Sigmoid colon (tissue), 4 donors: ENCODE results near the gene SMYD4.

Experiments used
- CTCF ChIP-seq, 4 experiments: fragments of 450-650 bp in 3 of 4; fragments of 200-600 bp in 1 of 4; IDR thresholded peaks; one replicate each; pipeline ENCODE4 v1.5.1; 2016 to 2019; ENCODE audit warnings: antibody characterized with exemption in 4 of 4, mild to moderate bottlenecking in 3 of 4, moderate library complexity in 2 of 4
- EP300 ChIP-seq, 4 donors: sonication (generic); formaldehyde crosslinking; IDR thresholded peaks; one replicate each; pipeline ENCODE4 v1.6.1; 2017; ENCODE audit warnings: antibody characterized with exemption in 4 of 4
- POLR2AphosphoS5 ChIP-seq, 4 donors: sonication (generic); formaldehyde crosslinking; IDR thresholded peaks; one replicate each; pipeline ENCODE4 v1.6.1; 2017; ENCODE audit warnings: antibody characterized with exemption in 4 of 4

- TF ChIP-seq CTCF (IDR thresholded peaks at IDR 0.05), result no peak
- TF ChIP-seq EP300 (IDR thresholded peaks at IDR 0.05), result no peak
- TF ChIP-seq POLR2AphosphoS5 (IDR thresholded peaks at IDR 0.05), result no peak
Observed at GRCh38 chr17:1736348-1737281, 93.1 kb downstream of the SMYD4 start.
